T-helper 1 cell (primary cell): ENCODE measurements around the gene RAX.

Experiments
- DNase-seq, 5 donors: peaks; one replicate each; pipeline ENCODE4 v3.0.0-alpha.2; 2012 to 2020
- total RNA-seq, 4 donors: gene quantifications; one replicate each; lab custom pipeline; 2026; lab: John Stamatoyannopoulos, UW

The RAX gene
- 0 reads per million in 4 donors for total RNA-seq

DNA sequence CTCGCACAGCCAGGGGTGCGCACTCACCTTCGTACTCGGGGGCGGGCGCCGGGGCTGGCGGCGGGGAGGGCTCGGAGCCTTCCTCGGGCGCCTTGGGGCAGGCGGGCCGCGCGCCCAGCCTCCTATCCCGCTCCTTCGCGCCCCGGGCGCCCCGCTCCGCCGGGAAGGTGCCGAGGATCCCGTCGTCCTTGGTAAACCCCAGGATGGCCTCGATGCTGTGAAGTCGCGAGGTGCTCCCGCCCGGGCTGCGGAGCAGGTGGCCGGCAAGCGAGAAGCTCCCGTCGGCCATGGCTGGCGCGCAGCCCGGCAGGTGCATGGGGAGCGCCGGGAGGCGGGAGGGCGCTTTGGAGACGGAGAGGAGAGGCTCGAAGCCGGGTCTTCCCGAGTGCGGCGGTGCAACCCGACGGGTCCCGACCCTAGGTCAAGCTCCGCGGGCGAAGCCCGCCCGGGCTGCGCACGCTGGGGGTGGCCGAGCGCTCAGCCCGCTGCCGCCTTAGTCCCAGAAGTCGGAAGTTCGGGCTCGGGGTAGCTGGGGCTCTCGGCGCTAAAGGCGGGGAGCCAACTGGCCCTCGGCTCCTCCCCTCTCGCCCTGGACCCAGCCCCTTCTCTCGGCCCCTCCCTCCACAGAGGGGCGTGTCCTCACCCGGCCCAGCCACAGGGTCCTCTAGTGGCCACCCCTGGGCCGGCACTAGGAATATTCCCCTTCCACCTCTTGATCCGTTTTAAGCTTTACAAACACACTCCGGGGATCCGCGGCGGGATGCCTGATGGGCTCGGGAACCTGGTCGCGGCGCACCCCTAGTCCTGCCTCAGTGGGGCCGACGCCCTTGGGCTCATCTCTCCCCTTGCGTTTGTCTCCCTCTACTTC, at the start of gene RAX:
TSS of gene RAX (minus strand) at position 564 of the 868 bp plus-strand sequence. CDS start at position 316, 248 bp downstream.
- peak in 1 of 5 donors; percentile 36 for DNase-seq

DNA sequence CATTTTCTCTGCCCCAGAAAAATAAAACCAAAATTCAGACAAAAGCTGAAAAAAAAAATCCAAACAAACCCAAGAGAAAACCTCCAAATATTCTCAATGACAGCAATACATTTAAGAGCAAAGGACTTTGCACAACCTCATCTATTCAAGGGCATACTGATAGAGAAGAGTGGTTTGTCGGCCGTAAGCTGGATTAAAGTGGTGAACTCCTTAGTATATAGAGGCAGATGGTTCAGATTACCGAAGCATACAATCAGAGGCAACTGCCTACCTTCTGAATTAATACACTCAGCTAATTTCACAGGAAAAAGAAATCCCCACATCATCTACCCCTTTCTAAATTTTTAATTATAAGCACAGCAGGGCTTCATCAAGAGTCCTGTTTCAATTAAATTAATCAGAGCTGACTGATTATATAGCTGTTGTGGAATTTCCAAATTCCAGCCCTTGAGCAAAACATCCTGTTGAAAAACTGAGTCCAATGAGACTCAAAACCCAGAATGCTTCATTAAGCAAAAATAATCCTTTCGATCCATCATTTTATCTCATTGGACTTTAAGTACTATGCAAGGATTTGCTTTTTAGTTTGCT, 45.3 kb upstream of the RAX start, which contains the start of gene CPLX4:
TSS of gene CPLX4 (minus strand) at position 190 of the 591 bp plus-strand sequence. CDS start at position 3, 187 bp downstream.
- no peak for DNase-seq

DNA sequence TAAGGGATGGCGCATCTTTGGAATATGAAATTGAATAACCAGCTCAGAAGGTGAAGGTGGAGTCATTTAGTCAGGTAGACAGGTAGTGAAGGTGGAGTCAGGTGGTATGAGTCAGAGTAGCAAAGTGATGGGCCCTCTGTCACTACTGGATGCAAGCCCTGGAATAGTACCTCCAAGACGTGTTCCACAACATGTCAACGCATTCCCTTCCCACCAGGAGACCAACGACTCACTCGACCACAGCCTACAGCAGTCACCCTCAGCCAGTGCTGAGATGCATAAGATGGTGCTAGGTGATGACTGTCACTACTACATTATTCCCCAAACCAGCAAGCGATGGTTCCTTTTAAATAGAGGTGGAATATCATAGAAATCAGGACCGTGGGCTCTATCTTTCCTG, 38.4 kb upstream of the RAX start:
- DNase-seq: no peak

GRCh38 chr18:59308938-59309260, 35.6 kb upstream of the RAX start:
- DNase-seq: no peak

DNA sequence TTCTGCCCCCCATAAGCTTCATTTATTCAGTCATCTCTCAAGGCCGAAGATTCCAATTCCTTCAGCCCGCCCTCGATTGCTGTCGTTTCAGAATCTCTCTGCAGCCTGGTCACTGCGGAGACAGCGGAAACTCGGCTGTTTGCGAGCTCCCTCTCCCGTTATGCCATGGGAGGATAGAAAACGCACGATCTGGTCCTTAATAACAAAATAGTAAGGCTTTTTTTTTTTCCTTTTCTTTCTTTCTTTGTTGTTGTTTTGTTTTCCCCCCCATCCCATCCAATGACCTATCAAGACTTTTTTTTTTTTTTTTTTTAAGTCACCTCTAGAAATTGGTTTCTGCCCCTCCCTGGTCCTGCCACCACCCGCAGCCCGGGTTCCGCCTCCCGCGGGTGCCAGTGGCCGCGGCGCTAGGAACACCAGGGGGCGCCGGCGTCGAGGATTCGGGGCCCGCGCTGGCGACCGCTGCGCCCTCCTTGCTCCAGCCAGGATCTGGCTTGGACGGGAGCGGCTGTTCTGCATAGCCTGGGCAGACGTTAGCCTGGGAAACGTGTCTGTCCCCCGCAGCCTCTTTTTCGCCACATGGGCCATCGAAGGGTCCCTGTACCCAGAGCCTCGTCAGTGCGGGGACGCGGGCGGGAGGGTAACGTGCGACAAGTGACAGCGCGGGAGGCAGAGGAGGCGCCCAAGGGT, 35.1 kb upstream of the RAX start:
- peak; percentile 19 to 59 (median 48) for DNase-seq

- no peak for DNase-seq
Observed at GRCh38 chr18:59306640-59307039, 33.4 kb upstream of the RAX start.

GRCh38 chr18:59305295-59305694, 32.0 kb upstream of the RAX start:
- DNase-seq: no peak

DNA sequence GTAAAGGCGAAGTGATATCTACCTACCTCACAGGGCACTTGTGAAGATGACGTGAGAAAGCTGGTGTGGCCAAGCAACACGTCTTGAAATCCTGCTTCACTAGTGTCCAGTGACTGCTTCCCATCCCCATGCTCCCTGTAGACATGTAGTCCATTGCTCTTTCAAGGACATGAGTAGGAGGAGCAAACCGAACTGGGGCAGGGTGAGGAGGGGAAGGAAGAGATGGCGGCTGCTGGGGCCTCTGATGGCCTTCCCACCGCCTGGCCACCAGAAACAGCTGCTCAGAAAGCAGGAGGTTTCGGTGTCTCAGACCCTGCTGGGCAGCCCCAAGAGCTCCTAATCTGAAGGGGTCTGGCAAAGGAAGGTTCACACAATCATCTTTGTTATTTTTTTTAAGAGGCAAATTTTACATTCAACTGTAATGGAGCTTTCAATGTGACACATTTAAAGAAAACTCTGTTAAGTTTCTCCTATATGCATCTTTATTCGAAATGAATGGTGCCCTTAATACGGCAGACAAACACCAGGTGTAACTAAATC, 30.5 kb upstream of the RAX start:
- no peak for DNase-seq

DNA sequence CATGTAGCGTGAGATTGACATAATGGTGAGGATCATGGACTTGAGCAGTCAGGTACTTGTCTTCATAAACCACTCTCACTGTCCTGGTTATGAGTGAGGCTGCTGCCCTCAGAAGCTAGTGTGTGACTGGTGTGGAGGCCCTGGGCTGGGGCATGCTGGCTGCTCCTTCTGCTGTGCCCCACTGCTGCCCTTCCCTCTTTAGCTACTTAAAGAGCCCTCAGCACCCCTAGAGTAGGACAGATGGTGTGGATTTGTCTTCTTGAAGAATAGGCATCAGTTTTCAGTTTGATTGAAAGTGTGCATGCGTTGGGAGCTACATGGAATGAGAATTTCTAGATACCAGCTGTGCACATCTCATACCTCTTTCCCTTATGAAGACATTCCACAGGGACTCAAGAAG, 29.8 kb upstream of the RAX start:
- DNase-seq: no peak

DNA sequence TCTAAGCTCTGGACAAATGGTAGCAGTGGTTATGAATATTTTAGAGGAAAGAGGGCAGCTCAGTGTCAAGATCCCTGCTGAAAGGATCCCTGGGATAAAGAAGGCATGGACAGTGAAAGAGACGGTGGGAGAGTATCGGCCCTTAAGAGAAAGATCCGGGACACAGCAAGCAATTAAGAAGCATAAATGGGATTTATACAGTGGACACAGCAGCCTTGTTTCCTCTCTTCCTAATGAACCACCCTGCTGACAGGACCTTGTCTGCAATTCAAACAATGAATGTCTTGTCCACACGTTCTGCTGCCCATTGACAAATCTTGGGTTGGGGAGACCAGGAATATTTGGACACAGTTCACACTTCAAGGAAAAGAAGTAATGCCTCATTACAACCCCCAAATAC, 28.7 kb upstream of the RAX start:
- DNase-seq: no peak

- DNase-seq: peak in 1 of 5 donors; percentile 6
Observed at GRCh38 chr18:59300676-59301285, 27.5 kb upstream of the RAX start.

GRCh38 chr18:59298871-59299270, 25.6 kb upstream of the RAX start:
- DNase-seq: no peak

GRCh38 chr18:59293317-59293716, 20.1 kb upstream of the RAX start:
- DNase-seq: no peak

DNA sequence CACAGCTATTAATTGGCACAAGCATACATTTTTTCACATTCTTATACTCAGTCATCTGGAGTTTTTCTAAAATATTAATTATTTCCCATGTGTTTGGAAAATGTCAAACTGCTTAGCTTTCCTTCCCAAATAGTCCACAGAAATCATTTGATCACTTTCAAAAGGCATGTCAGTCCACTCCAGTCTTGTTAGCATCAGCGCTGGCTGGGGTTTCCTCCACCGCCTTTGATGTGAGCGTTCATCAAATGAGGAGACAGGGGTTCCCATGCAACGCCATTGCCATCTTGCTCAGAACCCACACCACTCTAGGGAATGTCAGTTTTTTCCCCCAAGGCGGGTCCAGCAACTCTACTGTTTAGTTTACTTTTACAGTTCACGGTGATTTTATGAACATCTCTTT, 13.1 kb upstream of the RAX start:
- no peak for DNase-seq

DNA sequence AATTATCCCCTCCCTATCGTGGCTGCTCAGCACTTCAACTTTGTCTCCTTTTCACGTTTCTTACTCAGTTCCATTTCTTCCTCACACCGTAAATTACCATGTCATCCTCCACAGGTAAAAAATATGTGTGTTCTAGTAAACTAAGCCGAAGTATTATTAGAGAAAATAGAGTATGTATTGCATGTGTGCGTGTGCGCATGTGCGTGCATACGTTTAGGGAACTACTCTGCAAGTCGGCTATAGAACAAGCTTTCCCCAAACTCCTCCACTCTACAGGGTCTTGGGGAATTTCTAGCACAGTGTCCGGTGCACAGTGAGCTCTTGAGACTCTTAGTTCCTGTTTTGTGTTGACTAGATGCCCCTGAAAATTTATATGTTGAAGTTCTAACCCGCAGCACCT, 9.1 kb upstream of the RAX start:
- no peak for DNase-seq

GRCh38 chr18:59279722-59280121, 6.5 kb upstream of the RAX start:
- DNase-seq: no peak

DNA sequence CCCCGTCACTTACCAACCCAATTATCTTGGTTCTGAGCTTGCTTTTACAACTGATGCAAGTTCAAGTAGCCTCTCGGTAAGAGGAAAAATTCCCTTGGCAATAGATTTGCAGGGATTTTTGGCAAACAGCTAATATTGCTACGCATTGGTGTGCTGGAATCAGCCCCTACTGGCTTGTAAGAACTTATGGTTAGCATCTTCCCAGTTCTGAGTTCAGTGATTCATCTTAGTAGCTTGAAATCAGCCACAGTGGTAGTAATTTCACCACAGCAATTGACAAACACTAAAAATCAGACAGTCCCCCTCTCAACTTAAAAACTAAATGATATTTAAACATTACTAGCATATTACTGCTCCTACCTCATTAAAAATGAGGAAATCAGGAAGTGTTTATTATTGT, 5.9 kb upstream of the RAX start:
- DNase-seq: no peak

DNA sequence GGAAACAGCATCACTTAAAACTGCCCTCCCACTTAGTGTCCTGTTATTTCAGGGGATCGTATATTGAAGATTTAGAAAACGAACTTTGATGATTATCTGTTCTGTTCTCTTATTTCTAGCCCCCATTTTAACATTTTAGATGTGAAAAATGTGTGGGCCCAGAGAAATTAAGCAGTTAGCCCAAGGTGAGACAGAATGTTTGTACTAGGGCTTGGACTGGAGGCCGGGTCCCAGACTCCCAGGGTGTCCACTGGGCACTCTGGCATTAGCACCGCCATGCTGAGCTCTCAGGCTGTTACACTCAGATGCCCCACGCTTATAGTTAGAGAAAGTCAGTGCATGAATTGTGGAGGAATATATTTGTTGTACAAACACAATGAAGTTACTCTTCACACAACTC, 5.5 kb upstream of the RAX start:
- no peak for DNase-seq

GRCh38 chr18:59276047-59276446, 2.8 kb upstream of the RAX start:
- DNase-seq: no peak

DNA sequence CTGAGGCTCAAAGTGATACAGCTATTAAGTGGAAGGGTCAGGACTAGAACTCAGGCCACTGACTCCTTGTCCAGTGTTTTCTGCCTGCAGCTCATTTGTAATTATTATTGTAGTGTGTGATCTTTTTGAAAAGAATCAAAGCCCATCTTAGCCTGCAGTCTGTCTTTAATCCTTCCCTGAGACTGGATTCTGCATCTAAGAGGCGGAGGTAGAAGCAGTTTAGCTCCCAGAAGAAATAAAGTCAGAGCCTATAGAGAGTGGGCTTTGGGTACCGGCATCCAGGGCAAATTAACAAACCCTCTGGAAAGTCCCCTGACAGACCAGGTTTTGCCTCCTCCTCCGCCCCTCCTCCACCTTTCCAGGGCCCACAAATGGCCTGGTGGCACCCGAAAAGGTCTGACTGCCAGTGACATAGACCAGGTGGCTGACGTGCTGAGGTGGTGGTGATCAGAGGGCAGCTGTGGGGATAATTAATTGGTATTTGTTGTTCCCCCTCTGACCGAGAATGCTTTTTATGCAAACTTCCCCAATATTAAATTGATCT, 2.2 kb upstream of the RAX start:
- DNase-seq: no peak

DNA sequence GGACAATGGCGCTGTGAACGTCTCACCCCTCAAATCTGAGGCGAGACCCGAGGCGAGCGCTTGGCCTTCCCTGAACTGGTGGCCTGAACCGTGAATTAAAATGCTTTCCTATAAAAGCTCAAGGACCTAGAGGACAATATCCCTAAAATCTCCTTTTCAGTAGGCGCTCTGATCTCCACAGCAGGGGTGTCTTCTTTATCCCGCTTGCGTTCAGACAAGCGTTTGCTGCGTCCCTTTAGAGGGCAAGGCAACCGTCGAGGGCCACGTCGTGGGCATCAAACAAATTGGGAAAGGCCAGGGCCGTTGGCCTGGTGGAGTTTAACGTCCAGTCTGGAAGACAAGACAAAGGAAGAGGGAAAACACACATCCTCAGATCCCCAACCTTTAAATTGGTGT, 1.3 kb upstream of the RAX start:
- DNase-seq: no peak

GRCh38 chr18:59273759-59274532, 692 bp upstream of the RAX start:
- DNase-seq: no peak
